Measurements from ENCODE around the gene NCCRP1.

Gene NCCRP1

GRCh38 chr19:39224910-39225309 lies 28.1 kb downstream of the NCCRP1 start:
- TF ChIP-seq, protein P1, sequence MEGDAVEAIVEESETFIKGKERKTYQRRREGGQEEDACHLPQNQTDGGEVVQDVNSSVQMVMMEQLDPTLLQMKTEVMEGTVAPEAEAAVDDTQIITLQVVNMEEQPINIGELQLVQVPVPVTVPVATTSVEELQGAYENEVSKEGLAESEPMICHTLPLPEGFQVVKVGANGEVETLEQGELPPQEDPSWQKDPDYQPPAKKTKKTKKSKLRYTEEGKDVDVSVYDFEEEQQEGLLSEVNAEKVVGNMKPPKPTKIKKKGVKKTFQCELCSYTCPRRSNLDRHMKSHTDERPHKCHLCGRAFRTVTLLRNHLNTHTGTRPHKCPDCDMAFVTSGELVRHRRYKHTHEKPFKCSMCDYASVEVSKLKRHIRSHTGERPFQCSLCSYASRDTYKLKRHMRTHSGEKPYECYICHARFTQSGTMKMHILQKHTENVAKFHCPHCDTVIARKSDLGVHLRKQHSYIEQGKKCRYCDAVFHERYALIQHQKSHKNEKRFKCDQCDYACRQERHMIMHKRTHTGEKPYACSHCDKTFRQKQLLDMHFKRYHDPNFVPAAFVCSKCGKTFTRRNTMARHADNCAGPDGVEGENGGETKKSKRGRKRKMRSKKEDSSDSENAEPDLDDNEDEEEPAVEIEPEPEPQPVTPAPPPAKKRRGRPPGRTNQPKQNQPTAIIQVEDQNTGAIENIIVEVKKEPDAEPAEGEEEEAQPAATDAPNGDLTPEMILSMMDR (IDR thresholded peaks at IDR 0.05) = no peak

DNA sequence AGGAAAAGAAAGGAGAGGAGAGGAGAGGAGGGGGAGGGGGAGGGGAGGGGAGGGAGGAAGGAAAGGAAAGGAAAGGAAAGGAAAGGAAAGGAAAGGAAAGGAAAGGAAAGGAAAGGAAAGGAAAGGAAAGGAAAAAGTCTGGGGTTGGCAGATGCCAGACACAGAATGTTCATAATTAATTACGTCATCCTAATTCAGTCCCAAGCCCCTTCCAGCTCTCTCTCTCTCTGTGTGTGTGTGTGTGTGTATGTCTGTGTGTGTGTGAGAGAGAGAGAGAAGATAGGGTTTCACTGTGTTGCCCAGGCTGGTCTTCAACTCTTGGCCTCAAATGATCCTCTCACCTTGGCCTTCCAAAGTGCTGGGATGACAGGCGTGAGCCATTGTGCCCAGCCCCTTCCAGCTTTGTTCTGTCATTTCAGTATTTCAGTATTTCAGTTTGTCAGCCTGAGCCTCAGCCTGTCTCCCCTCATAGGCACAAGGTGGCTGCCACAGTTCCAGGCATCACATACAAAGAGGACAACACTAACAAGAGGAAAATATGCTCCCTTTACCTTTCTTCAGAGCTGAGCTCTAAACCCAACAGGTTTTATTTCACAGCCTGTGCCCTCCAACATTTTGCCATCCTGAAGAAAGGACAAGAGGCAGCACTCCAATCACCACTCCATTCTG lies 33.5 kb downstream of the NCCRP1 start:
- TF ChIP-seq, protein P1 (IDR thresholded peaks at IDR 0.05) = no peak

DNA sequence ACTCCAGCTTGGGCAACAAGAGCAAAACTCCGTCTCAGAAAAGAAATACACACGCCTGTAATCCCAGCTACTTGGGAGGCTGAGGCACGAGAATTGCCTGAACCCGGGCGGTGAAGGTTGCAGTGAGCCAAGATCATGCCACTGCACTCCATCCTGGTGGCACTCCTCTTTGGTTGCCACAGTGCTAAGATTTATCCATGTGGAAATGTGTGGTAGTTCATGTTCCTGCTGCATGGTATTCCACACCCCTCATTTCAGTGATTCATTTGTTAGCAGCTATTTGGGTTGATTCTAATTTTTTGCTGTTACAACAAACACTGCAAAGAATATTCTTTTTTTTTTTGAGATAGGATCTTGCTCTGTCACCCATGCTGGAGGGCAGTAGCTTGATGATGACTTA lies 35.9 kb downstream of the NCCRP1 start:
- TF ChIP-seq, protein P1 (IDR thresholded peaks at IDR 0.05) = no peak

DNA sequence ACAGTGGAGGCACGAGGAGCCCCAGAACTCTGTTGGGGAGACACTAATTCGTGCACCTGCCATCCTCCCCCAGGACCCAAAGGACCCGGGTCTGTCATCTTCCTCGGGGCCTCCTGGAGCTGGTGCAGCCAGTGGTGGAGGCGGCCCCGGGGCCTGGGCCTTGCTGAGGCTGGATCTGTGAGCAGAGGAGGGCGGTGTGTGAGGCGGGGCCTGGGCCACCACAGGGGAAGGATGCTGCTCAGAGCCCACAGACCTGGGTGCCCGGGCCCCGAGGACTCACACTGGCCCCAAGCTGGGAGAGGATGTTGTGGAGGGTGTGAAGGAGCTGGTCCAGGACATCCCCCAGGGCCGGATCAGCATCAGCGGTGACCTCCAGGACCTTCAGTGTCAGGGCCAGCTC lies 39.8 kb downstream of the NCCRP1 start:
- TF ChIP-seq, protein P1 (IDR thresholded peaks at IDR 0.05) = no peak

DNA sequence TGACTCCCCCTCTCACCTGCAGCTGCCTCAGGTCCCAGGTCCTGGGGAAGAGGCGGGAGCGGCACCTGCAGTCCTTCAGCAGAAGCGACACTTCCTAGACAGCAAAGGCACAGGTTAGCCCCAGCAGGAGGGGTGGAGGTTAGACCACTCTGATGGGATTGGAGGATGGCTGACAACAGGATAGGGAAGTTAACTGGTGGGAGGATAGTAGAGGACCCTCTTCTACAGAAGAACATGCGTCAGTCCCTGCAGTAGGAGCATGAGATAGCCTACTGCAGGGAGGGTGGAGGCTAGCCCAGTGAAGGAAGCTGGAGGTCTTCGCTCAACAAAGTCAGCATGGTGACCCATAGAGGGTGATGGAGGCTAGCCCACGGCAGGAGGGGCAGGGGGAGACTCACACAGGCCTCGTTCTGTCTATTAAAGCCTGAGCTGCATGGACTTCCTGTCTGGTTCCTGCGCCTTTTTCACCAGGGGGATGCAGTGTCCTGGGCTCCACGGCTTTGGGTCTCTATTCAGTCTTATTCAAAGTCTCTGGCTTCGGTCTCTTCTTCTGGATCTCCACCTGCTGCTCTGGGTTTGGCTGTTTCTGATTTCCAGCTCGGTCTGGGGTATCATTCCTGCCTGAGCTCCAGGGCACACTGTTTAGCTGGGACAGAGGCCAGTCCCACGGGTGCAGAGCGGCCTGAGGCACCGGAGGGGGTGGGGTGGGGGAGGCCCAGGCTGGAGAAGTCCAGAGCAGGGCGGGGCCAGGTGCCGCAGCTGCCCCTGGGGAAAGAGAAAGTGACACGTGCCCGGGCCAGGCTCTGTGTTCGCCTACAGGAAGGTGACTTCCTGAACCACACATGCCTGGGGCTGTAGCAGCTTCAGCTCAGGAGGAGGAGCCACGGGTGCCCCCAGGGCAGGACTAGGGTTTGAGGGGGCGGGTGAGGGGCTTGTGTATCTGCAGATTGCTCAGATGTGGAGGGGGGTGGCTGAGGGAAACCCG lies 40.7 kb downstream of the NCCRP1 start:
- TF ChIP-seq, protein P1 (IDR thresholded peaks at IDR 0.05) = no peak

DNA sequence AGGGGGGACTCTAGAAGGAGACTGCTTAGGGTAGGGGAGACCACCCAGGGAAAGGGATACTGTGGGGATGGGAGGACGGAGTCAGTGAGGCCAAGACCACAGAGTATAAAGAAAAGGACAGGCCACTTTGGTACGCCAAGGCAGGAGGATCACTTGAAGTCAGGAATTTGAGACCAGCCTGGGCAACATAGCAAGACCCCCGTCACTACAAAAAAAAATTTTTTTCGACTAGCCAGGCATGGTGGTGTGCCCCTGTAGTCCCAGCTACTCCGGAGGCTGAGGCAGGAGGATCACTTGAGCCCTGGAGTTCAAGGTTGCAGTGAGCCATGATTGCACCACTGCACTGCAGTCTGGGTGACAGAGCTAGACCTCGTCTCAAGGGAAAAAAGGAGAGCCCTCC lies 41.4 kb downstream of the NCCRP1 start:
- TF ChIP-seq, protein P1 (IDR thresholded peaks at IDR 0.05) = no peak

- TF ChIP-seq, protein P1 (IDR thresholded peaks at IDR 0.05) = no peak
Observed at GRCh38 chr19:39238944-39239343, 42.2 kb downstream of the NCCRP1 start.
